Hypothalamus (tissue), 51 donors: ENCODE data around the gene SDC4.

ENCODE experiments used
- DNase-seq, 51 donors: peaks; one replicate each; lab custom pipeline; 2025; lab: John Stamatoyannopoulos, UW

Gene SDC4

DNA sequence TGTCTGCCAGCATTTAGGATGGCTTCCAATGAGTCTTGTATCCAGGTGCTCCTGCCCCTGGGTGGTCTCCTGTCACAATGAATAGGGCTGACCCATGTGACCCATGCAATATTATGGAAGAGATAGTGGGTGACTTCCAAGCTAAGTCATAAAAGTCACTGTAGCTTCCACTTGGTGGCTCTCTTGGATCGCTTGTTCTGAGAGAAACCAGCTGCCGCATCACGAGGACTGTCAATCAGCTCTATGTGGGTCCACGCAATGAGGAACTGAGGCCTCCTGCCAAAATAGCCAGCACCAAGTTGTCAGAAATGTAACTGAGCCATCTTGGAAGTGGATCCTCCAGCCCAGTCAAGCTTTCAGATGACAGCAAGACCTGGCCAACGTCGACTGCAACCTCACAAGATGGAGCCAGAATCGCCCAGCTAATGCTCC lies 25.3 kb downstream of the SDC4 start:
- peak in 39 of 51 donors; percentile 7 to 81 (median 47) for DNase-seq

DNA sequence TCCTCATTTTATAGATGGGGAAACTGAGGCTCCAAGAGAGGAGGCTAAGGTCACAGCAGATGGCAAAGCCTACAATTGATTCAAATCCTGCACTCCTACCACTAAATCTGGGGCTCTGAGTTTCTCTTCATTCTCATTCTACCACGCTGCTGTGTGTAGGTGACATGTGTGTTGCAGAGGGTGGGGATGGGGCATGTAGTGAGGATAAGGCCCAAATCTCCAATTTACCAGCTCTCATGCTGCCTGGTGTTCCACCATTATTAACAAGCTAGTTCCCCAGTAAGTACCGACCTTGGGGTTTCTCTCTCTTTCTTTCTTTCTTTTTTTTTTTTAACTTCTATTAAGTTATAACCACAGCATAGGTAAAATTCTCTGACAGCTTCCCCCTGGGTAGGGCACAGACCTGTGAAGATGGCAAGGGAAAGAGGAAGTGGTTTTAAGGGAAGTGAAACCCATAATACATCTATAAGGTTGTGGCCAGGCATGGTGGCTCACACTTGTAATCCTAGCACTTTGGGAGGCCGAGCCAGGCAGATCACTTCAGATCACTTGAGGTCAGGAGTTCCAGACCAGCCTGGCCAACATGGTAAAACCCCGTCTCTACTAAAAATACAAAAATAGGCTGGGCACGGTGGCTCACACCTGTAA lies 27.2 kb downstream of the SDC4 start:
- no peak for DNase-seq

DNA sequence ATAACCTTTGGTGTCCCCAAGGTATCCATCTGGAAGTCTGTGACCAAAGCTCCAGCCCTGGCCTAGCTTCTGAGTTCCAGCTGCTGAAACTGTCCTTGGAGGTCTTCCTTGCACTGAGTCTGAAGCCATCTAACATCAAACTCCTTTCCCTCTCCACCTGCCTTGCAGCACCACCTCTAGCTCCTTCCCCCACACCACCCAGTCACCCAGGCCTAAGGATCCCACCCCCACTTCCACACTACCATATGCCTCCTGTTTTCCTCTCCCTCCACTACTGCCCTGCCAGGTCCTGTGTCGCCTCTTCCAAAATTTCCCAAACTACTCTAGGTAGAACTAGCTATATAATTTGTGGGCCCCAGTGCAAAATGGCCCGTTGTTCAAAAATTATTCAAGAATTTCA lies 29.3 kb downstream of the SDC4 start:
- DNase-seq, result no peak

DNA sequence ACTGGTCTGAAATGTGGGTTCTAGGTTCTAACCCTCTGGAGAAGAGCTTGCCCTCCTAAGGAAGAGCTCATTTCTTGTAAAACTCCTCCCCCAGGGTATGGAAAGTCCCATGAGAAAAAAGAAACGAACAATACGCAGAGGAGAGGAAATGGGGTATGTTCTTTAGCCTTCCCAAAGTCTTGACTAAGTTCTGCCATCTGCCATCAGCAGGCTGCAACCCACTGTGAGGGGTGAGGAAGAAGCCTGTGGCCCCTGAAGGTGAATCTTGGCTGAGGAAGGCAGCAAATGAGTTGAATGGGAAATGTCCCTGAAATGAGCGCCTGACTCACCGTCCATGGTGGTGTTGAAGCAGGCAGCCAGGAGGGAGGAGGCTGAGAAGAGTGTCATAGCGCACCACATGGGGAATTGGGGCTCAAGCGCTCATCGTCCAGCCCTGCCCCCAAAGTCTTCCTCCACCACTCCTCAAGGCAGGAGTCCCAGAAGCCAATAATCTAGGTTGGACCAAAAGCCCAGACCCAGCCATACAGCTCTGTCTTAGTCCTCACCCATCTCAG lies 29.8 kb downstream of the SDC4 start:
- no peak for DNase-seq

DNA sequence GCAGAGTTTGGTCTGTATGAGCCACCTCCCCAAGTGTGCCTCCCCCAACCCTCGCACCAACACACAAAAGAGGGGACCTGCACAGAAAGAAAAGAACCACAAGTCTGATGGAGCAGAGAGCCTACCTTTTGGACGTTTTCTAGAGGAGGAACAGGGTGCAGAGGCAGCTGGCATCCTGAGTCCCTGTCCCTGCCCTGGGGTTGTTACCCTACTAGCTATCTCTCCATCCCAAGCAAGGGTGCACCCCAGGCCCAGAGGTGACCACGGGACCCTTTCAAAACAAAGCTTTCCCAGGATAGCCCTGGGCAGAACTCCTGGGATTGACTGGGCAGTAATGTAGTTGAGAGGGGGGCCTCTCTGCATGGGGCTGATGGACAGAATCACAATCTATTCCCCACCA lies 30.4 kb downstream of the SDC4 start:
- DNase-seq, result no peak

DNA sequence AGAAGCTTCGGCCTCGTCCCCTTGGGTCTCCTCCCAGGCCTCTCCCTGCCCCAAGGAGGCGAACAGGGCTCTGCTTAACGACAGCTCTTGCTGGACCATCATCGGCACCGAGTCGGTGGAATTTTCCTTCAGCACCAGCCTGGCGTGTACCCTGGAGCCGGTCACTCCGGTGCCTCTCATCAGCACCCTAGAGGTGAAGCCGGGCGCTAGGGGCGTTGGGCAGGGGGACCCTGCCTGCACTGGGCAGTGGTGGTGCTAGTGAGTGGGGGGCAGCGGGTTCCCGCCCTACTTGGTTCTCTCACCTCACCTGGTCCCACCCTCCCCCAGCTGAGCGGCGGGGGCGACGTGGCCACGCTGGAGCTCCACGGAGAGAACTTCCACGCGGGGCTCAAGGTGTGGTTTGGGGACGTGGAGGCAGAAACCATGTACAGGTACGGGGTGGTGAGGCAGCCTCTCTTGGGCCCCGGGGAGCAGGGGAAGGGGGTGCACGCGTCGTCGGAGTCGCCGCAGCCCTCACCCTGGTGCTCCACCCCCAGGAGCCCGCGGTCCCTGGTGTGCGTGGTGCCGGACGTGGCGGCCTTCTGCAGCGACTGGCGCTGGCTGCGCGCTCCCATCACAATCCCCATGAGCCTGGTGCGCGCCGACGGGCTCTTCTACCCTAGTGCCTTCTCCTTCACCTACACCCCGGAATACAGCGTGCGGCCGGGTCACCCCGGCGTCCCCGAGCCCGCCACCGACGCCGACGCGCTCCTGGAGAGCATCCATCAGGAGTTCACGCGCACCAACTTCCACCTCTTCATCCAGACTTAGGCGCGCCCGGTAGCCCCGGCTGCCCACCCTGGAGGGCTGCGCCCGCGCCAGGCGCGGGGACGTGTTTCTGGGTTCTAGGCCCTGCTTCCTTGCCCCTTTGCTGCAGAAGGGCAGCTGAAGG lies 31.8 kb downstream of the SDC4 start:
- no peak for DNase-seq

DNA sequence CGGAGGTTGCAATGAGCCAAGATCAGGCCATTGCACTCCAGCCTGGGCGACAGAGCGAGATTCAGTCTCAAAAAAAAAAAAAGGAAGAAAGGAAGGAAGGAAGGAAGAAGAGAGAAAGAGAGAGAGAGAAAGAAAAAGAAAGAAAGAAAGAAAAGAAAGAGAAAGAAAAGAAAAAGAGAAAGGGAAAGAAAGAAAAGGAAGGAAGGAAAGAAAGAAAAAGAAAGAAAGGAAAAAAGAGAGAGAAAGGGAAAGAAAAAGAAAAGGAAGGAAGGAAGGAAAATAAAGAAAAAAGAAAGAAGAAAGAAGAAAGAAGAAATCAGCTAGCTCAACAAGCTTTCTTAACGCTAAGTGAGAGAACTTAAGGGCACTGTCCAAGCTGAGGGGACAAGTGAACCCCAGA lies 32.6 kb downstream of the SDC4 start:
- DNase-seq, result no peak

DNA sequence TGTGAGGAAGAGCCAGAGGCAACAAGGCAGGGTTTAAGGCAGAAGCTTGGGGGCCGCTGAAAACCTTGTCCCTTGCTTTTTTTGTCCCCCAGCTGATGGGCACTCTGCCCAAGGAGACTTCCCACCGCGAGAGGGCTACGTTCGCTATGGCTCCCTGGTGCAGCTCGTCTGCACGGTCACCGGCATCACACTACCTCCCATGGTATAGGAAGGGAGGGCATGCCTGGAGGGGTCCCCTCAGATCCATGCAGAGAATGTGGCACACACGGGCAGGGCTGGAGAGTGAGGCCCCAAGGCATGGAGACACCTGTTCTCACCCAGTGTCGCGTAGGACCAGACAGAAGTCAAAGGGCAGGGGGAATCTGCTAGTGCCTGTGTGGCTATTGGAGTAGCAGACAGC lies 34.3 kb downstream of the SDC4 start:
- no peak for DNase-seq

DNA sequence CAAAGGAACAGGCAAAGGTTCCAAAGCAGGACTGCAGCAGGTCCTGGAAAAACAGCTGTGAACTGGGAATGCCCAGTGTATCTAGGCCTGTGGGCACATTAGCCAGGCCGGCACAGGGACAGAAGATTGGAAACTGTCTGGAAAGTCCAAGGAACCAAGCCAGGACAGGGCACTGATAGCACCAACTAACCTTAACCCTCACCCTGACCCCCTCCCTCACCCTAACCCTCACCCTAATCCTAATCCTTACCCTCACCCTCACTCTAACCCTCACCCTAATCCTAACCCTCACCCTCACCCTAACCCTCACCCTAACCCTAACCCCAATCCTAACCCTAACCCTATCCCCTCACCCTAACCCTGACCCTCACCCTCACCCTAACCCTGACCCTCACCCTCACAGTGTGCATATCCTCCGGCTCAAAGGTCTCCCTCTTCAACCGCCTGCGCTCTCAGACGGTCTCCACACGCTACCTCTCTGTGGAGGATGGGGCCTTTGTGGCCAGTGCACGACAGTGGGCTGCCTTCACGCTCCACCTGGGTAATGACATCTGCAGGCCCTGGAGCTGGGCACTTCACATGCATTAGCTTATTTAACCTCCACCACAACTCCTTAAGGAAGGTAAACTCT lies 35.0 kb downstream of the SDC4 start:
- DNase-seq, result no peak

DNA sequence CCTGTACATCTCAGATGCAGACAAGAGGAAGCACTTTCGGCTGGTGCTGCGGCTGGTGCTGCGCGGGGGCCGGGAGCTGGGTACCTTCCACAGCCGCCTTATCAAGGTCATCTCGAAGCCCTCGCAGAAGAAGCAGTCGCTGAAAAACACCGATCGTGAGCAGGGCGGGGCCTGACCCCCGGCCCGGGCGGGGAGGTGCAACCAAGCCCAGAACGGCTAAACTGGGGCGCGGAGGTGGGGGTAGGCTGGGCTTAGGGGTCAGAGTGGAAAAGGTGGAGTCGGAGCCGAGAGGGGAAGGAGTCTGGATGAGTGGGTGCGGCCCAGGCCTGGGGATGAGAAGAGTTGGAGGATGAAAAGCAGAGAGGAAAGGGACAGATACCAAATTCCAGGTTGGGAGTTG lies 36.0 kb downstream of the SDC4 start:
- DNase-seq, result no peak

DNA sequence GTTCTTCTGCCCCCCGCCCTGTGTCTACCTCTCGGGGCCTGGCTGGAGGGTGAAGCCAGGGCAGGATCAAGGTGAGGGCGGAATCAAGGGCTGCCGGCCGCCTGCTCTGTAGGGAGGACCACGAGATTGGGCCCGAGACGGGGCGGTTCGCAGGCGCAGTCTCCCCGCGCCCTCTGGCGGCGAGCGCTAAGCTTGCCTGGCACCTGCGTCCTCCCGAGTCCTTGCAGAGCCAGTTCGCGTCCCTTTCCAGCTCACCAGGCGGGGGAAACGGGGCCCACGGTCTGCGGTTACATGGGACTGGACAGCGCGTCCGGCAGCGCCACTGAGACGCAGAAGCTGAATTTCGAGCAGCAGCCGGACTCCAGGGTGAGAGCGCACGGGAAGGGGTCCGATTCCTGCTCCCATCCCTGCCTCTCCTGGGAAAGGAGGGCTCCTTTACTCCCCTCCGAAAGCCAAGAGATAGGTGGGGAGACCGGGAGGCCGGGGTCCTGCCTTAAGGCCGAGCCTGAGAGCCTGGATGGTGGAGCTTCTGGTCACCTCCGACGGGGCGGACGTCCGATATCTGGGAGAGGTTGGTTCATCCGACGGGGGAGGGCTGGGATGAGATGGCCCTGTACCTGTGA lies 36.5 kb downstream of the SDC4 start:
- DNase-seq, result peak in 16 of 51 donors; percentile 4 to 55 (median 16)

DNA sequence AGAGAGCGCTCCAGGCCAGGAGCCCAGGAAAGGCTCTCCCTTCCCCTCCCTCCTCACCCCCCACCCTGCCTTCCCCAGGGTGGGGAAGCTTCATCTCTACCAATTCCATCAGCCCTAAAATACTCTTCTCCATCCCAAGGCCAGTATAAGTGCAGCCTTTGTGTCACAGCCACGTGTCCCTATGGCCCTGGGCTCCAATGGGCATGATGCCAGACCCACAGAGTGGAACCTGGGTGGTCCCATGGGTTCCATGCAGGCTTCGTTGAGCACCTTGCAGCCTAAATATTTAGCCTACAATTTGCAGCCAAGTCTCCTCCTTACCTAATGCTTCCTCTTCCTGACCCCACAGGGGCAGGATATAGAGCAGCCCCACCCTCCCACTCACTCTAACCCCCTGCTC lies 39.1 kb downstream of the SDC4 start:
- DNase-seq, result no peak

DNA sequence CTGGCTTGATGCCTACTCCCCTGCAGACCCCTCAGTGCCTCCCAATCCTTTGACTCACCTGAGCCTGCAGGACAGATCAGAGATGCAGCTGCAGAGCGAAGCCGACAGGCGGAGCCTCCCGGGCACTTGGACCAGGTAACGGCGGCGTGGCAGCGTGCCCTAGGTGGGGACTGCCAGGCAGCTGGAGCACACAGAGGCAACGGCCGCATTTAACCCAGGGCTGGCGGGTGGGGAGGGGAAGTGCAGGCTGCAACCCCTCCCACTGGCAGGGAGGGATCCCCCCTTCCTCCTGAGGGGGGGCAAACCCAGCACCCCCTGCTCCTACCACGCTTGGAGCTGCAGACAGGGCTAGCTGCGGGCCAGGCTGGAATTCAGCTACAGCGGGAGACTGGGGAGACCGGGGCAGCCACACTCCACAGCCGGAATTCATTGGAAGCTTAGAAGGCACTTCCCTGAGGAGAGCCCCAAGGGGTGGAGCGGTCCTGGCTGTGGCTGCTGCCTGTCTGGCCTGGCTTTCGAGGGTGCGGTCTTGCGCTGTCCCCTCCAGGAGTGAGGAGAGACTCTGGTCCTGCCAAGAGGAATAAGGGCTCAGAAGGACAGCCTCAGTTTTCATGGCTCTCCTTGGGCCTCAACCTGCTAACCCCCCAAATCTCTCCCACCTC lies 40.0 kb downstream of the SDC4 start, which contains the start of gene MATN4:
Gene MATN4 (minus strand): TSS at position 183 of the 662 bp plus-strand sequence. CDS start 2,717 bp downstream, outside the sequence.
- peak in 2 of 51 donors; percentile 7 to 17 for DNase-seq

DNA sequence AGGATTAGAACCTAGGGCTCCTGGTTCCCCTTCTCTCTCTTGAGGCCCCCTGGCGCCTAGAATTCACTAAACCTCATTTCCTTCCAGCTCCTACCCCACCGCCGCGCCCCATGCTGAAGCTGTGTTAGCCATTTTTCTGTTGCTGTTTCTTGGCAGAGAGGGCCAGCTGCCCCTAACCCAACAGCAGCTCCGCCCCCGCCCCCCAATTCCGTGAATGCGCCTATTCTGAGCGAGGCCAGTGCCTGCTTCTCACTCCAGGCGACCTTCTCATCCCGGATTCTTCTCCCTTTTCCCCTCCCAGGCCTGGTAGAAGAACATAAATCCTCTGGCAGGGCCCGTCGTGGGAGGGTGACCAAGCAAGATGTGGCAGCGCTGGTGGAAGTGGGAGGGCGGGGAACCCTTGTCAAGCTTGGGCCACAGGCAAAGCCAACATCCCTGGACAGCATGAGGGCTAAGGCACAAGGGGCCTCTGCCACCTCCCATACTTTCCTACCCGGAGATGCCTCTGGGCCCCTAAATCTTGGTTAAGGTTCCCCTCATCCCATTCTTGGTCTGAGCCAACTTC lies 41.1 kb downstream of the SDC4 start:
- no peak for DNase-seq

DNA sequence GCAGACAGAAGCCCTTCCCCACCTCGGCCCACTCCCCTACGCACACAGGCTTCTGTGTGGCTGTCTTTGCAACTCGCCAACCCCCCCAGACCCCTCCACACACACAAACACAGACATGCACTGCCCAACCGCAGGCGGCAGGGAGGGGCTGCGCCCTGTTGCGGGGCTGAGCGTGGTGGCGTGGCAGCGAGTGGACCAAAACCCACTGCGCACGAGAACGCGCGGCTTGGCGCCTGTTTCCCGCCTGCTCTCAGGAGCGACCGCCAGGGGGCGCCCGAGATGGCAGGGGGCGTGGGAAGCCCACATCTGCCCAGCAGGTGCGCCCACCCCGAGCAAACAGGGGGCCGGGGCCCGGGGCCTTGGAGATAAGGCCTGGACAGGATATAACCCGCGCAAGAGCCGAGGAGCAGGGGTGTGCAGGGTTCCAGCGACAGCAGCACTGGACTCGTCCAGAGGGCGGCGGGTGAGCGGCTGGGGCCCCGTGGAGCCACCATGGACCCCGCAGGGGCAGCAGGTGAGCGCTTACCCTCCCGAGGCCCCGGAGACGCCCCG lies 41.7 kb downstream of the SDC4 start, which contains the start of gene RBPJL:
Gene RBPJL (plus strand): TSS at position 410 of the 552 bp plus-strand sequence. CDS start 83 bp downstream, at position 493.
- DNase-seq, result peak in 1 of 51 donors; percentile 21

DNA sequence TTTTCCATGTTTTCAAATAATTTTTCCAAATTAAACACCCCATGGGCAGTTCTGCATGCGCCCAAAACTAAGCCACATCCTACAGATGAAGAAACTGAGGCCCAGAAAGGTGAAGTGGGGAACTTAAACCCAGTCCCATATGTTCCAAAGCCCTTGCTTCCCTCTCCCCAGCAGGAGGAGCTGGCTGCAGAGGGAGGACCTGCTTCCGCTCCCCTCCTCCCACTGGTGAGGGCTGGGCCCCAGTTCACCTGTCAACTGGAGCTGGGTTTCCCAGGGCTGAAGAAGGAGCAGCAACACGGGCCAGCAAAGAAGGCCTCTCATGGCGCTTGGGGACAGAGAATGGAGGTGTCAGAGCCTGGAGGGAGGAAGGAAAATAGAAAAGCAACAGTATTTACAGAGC lies 43.0 kb downstream of the SDC4 start:
- no peak for DNase-seq

DNA sequence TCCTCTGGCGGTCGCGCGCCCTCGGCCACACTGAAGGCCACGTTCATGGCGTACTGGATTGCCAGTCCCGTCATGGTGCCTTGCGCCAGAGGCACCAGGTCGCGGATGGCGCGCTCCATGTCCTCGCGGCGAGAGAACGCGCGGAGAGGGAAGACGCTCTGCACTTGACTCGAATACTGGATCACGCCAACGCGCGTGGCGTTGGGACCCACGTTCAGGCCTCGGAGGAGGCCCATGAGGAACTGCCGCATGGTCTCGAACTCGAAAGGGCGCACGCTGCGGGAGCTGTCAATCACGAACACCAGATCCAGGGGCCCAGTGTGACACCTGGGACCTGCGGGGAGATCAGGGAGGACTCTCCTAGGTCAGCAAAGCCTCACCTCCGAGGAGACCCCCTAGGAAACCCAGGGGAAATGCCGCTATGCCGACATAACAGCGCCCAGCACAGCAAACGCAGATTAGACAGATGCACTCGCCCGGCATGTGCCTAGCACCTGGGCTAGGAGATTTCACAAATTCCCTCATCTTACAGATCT lies 43.7 kb downstream of the SDC4 start:
- DNase-seq, result no peak

DNA sequence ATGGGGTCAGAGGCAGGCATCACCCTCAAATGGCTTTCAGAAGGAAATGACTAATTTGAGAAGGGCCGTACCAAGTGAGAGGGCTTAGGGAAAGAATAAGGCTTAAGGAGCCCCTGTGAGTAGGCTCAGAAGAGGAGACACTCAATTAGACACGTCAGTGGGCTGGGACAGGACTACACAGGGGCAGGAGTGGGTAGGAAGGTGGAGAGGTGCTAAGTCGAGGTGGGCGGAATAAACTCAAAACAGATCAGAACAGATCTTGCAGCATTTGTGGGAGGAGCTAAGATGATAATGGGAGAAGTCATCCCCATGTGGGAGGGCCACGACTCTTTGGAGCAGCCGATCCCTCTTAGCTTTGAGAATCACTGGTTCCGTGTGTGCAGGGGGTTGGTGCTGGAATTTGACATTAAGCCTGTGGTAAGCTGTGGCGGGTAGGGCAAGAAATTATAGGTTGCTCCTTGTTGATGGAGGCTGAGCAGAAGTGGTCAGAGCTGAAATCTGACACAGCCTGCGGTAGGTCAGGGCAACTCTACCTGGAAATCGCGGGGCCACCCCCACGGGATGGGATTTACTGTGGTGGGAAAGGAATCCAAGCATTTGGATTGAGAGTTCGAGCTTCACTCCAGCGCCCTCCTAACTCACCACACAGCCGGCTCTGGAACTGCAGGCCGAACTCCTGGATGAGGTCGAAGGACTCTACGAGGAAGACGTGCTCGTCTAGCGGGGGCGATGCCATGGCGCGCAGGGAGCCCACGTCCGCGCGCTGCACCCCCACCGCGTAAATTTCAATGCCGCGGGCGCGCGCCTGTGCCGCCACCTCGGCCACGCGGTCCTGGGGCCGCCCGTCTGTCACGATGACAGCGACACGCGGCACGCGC lies 44.4 kb downstream of the SDC4 start:
- no peak for DNase-seq
